D721Med (cell line): ENCODE results near the gene LRMDA.

Source experiments
- DNase-seq: peaks from one replicate; pipeline ENCODE4 v3.0.0; 2011; ENCODE audit warnings: low spot score; ENCODE audit not compliant: insufficient read length
- FAIRE-seq: peaks from 2 replicates; lab custom pipeline; 2011; peaks lifted over from hg19 to GRCh38; lab: Jason Lieb, UNC
- CTCF ChIP-seq: IDR thresholded peaks from 2 replicates; pipeline ENCODE4 v1.5.1; 2012; ENCODE audit warnings: mild to moderate bottlenecking, control low read depth; ENCODE audit not compliant: insufficient read depth; ENCODE audit errors: missing control alignments

Gene LRMDA

GRCh38 chr10:76543655-76544054, 1112.2 kb downstream of the LRMDA start:
- TF ChIP-seq CTCF: no peak
- FAIRE-seq: no peak

GRCh38 chr10:76544789-76545188, 1113.4 kb downstream of the LRMDA start:
- no peak for FAIRE-seq
- no peak for DNase-seq
- TF ChIP-seq CTCF: no peak

More at GRCh38 chr10:76543655-76544054, 1112.2 kb downstream of the LRMDA start:
- no peak for DNase-seq

GRCh38 chr10:76546411-76546810, 1115.0 kb downstream of the LRMDA start:
- no peak for FAIRE-seq
- TF ChIP-seq CTCF: no peak
- no peak for DNase-seq

- peak; percentile 73 for TF ChIP-seq CTCF
- peak; percentile 21 for DNase-seq
- FAIRE-seq: no peak
Measured at GRCh38 chr10:76547352-76547972, 1116.0 kb downstream of the LRMDA start.

- no peak for TF ChIP-seq CTCF
- no peak for FAIRE-seq
- DNase-seq: no peak
Measured at GRCh38 chr10:76548716-76549115, 1117.3 kb downstream of the LRMDA start.

- FAIRE-seq: no peak
Measured at GRCh38 chr10:76549171-76549570, 1117.7 kb downstream of the LRMDA start.

More at GRCh38 chr10:76549171-76549570, 1117.7 kb downstream of the LRMDA start:
- TF ChIP-seq CTCF: no peak
- no peak for DNase-seq
